Kidney glomerular epithelial cell (primary cell): ENCODE data around the gene SPRY2.

Experiments
- DNase-seq: peaks from one replicate; lab custom pipeline; 2025; lab: John Stamatoyannopoulos, UW

SPRY2 gene

DNA sequence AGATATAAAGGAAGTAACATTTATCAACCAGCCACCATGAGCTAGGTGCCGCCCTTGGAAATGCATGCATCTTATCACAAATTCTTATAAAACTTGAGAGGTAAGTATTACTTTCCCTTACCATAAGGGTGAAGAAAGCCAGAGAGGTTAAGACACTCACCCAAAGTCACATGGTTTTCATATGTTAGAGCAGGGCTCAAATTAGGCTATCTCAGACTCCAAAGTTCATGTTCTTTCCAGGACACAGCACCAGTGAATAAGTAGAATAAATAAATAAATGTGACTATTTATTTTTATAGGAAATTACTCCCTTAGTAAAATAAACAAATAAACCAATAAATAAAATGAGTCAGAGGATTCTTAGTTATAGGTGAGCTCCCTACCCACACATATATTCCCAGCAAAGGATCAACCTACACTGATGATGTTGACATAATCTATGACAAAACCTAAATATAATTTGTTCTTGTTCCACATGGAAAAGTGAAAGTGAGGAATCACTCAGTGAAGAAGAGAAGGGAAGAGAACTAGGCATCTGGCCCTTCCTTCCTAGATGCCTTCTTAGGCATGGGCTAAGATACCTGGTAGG is 27.2 kb downstream of the SPRY2 start:
- no peak for DNase-seq

DNA sequence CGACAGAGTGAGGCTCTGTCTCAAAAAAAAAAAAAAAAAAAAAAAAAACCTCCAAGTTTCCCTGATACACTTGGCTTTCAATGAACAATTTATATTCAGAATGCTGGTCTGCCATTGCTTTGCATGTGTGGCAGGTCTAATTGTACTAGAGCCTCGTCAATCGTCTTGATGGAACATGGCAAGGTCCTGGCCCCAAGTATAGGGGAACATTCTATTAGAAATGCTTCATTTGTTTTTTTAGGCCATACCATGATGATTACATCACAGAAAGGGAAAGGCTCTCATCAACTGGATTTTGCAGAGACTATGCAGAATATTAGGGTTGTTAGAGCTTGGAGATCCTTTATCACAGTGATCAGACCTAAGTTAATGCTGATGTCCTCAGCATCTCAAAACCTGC is 28.0 kb downstream of the SPRY2 start:
- DNase-seq: no peak

DNA sequence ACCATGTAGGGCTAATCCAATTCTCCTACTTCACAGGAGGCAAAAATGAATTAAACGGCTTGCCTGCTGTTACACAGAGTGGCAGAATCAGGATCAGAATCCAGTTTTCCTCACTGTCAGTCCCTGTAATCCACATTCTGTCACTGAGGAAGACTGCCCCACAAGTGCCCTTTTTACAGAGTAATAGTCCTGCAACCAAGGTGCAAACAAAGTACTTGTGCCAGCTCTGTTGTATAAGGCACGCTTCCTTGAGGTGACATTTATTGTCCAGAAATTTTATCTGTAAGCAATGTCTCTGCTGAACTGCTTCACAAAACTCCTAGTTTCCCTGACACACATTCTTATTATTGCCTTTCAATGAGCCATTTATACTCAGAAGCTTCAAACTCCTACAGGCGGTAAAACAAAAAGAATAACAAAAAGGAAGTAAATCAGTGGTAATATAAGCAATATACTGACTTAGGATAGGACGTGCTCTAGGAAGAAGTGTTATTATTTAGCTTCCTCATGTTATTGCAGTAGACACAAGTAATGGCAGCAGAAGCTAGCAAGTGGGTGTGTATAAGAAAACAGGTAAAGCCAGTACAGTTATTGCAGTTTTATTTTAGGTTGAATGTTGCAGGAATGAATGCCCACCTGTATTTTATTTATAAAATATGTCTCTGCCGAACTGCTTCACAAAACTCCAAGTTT is 28.8 kb downstream of the SPRY2 start:
- no peak for DNase-seq

DNA sequence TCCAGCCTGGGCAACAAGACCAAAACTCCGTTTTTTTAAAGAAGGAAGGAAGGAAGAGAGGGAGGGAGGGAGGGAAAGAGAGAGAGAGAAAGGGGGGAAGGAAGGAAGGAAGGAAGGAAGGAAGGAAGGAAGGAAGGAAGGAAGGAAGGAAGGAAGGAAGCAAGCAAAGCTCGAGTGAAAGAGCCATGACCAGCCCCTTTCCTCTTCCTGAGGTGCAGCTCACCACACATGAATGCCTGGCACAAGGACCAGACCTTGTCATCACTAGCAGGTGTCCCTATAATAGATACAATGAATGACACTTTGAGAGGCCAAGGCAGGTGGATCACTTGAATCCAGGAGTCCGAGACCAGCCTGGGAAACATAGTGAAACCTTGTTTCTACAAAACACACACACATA is 31.0 kb downstream of the SPRY2 start:
- DNase-seq: no peak

DNA sequence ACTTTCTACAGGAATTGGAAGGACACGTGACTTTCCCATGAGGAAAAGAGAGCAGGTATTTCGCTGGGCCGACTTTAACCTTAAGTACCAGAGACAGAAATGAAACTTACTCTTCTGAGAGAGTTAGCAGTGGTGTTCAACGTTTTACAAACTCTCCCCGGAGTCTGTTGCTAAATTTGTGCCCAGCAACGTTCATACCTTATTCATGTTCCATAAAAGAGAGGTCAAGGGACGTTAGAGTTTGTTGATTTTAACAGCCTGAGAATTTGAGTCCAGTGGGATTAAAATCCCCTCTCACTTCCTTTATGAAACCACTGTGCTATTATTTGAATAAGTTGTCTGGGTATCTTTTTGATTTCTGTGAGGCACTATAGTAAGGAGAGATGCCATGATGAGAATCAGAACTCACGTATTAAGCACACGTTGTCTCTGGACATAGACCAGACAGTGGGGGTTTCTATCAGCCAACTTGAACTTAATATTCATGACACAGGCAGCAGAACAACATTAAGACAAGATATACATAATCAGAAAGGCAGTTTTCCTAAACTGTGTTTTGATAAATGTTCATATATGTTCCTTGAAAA is 33.4 kb downstream of the SPRY2 start:
- no peak for DNase-seq

DNA sequence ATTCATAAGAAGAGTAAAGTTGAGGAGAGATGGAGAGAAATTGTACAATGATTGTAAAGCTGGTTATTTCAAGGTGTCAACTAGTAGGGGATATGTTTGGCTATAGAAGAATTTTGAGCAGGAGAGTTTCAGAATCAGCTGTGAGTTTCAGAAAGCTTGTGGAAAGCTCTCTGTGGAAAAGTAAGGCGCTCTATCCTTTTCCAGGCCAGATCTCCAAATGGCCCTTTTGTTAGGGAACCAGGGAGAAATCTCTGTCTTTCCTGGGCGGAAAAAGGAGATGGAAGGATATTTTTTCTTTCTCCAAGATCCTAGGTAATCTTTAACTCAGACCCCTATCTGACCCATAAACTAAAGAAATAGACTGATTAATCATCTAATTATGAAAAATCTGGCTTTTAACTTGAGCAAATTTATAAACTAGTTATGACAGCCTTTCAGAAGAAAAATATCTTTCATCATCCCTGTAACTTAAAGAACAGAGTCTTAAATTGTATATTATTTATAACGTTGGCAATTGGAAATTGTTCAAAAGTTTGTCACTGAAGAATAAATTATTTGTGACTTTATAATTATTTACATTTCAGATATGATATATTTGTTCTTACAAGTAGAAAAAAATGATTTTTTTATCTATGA is 34.5 kb downstream of the SPRY2 start:
- DNase-seq: no peak

DNA sequence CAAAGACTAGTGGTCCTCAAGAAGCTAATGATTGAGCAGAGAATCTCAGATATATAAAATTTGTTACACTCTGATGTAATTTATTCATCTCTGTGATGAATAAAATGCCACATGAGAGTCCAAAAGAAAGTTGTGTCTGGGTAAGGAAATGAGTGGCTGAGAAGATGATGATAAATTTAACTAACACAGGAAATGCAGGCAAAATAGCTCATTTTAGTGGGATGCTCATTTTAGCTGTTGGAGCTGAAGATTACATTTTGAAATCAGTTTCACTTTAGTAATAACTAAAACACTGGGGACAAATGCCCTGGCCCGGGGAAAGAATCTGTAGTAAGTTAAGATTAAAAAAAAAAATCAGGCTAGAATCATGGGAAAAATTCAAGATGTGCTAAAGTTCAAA is 35.2 kb downstream of the SPRY2 start:
- DNase-seq: no peak

DNA sequence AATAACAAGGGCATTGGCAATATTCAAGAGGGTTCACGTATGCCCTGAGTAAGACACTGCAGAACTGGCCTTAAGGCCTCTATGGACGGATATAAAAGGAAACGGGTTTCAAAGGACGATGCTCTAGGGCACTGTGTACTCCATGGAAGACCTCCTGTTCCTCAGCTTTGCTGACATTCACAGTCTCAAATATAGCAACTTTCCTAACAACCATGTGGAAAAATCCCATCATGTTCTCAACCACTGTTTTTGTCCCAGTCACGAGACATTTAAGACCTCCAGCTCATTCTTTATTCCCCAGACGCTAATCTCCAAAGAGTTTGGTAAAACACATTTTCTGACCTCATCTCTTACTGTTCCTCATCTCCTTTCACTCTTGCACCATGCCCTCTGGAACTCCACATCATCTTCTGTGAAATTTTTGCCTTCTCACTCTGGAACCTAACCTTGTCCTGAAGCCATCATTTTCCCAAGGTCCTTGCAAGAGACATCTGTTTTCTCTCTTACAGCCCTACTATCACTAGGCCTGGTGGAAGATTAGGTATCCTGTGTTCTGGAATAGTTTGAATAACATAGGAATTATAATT is 37.6 kb downstream of the SPRY2 start:
- no peak for DNase-seq

DNA sequence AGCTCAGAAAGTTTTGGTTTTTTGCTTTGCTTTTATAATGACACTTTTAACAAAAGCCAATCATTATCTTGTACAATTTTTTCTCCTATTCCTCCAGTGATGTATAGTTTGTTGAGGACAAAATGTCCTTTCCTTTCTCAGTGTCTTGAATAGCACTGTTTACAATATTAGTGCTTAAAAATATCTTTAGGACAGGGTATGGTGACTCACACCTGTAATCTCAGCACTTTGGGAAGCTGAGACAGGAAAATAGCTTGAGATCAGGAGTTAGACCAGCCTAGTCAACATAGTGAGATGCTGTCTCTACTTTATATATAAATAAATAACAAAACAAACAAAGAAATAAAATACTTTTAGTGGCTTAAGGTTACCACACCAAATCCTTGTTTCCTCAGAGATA is 41.9 kb downstream of the SPRY2 start:
- DNase-seq: no peak

DNA sequence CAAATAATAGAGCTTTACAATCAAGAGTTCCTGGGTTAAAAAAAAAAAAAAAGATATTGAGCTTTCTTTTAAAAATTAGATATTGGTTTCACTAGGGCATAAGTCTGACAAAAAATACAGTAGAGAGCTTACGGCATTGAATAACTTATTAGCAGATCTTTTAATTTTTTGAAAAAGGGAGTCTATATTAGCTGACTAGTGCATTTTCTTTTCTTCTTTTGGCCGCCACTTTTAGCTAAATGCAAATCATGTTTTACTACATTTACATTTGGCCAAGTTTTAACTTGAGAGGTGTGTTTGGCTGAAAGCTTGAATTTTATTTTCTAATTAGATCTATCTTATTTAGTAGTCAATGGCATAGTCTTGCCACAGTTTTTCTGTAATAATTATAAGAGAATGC is 43.4 kb downstream of the SPRY2 start:
- no peak for DNase-seq

DNA sequence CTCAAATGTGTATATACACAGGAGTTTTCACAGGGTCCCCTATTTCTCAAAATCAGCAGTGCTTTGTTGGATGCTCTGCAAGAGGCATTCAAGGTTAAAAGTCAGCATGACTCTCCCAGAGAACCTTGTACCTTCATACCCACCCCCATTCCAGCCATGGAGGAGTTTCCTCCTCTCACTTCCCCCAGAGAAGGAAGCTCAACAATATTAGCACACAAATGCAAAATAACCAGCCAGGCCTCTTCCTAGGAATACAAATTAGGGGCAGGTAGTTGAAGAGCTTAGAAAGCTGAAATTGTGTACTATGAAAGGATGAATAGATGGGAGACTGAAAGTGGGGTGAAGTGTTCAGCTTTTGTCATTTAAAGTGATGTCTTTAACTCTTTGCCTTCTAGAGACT is 43.8 kb downstream of the SPRY2 start:
- no peak for DNase-seq

DNA sequence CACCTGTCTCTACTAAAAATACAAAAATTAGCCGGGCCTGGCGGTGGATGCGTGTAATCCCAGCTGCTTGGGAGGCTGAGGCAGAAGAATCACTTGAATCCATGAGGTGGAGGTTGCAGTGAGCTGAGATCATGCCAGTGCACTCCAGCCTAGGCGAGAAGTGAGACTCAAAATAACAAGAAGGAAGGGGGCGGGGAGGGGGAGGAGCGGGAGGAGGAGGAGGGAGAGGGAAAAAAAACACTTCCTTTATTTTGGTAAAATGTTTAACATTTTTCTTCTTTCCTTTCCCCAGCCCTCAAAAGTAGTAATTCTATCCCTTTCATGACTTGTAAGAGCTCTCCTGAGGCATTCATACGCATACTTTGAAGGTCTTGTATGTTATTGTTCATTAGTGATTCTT is 44.3 kb downstream of the SPRY2 start:
- no peak for DNase-seq

DNA sequence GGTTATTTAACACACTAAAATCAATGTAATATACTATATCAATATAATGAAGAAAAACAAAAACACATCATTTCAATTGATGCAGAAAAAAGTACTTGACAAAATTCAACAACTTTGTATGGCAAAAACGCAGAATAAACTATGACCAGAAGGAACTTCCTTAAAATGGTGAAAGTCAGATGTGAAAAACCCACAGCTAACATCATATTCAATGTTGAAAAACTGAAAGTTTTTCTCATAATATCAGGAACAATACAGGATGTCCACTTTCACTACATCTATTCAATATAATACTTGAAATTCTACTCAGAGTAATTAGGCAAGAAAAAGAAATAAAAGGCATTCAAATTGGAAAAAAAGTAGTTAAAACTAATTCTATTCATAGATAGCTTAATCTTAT is 50.3 kb downstream of the SPRY2 start:
- no peak for DNase-seq
